GM12878 (cell line): ENCODE data around the gene CACNA1A. TPM values are rescaled to one million over a fixed set of nuclear protein-coding genes. Genes with fewer than 3 reads are reported as not detected.

Source experiments
- ATAC-seq: fragments of 200-7000 bp; cut with Tn5 transposase; 3 replicates; pipeline ENCODE4 v1.9.1; 2020; ENCODE audit warnings: mild to moderate bottlenecking, moderate library complexity
- BruUV-seq: library from RNA; stranded (reverse); fragments of 400-500 nt; replicated peaks from 2 replicates; lab custom pipeline; 2021; lab: Mats Ljungman, UMichigan
- CTCF ChIA-PET: fragments of 300-600 bp; sonication (Branson Sonifier 250); formaldehyde crosslinking; extraction: SDS; loops from one replicate; lab custom pipeline; 2021; ENCODE audit warnings: inconsistent platforms; lab: Yijun Ruan, JAX
- POLR2A ChIA-PET: fragments of 350-600 bp; formaldehyde crosslinking; extraction: SDS; loops from one replicate; lab custom pipeline; 2021; ENCODE audit warnings: inconsistent platforms; lab: Charles Lee
- RAD21 ChIA-PET: fragments of 300-600 bp; sonication (Branson Sonifier 250); formaldehyde crosslinking; loops from one replicate; lab custom pipeline; 2023; ENCODE audit warnings: antibody characterized with exemption; ENCODE audit not compliant: unreplicated experiment; lab: Charles Lee
- SMC1A ChIA-PET: fragments of 300-600 bp; sonication (Branson Sonifier 250); formaldehyde crosslinking; loops from one replicate; lab custom pipeline; 2023; ENCODE audit not compliant: unreplicated experiment, uncharacterized antibody; lab: Charles Lee
- DNase-seq: peaks from one replicate; pipeline ENCODE4 v3.0.0-alpha.2; 2011; ENCODE audit warnings: low read depth, low spot score
- FAIRE-seq: peaks from 3 replicates; lab custom pipeline; 2011; peaks lifted over from hg19 to GRCh38; lab: Jason Lieb, UNC
- H2AFZ ChIP-seq: 2 replicates; pipeline ENCODE4 v1.6.0; 2011; ENCODE audit warnings: low read depth, low read length, control low read depth; ENCODE audit not compliant: control insufficient read depth
- H3K27ac ChIP-seq: 2 replicates; pipeline ENCODE4 v1.5.1; 2011; ENCODE audit warnings: control low read depth; ENCODE audit not compliant: control insufficient read depth, insufficient read depth
- H3K27me3 ChIP-seq, 2 experiments: replicated peaks in 1 of 2; 2 replicates each; pipeline versions ENCODE4 v1.6.0 to v1.6.1; 2011; ENCODE audit warnings: low read length in 1 of 2; ENCODE audit not compliant: control insufficient read depth in 2 of 2, insufficient read depth in 2 of 2
- H3K36me3 ChIP-seq, 2 experiments: 2 replicates each; pipeline ENCODE4 v1.5.1; 2011; ENCODE audit warnings: low read length in 1 of 2; ENCODE audit not compliant: control insufficient read depth in 2 of 2, insufficient read depth in 2 of 2
- H3K4me1 ChIP-seq: 2 replicates; pipeline ENCODE4 v1.6.1; 2011; ENCODE audit warnings: mild to moderate bottlenecking, low read length, moderate library complexity, mixed read lengths; ENCODE audit not compliant: control insufficient read depth, insufficient read depth
- H3K4me2 ChIP-seq: 2 replicates; pipeline ENCODE4 v1.6.0; 2011; ENCODE audit warnings: control low read depth; ENCODE audit not compliant: control insufficient read depth, insufficient read depth
- H3K4me3 ChIP-seq: fragments of 200-600 bp; sonication (generic); 2 replicates; pipeline ENCODE4 v1.5.1; 2016
- H3K79me2 ChIP-seq: 2 replicates; pipeline ENCODE4 v1.6.0; 2011; ENCODE audit warnings: low read length; ENCODE audit not compliant: control insufficient read depth, insufficient read depth
- H3K9ac ChIP-seq: 2 replicates; pipeline ENCODE4 v1.8.0; 2011; ENCODE audit warnings: low read length, control low read depth, mixed read lengths; ENCODE audit not compliant: control insufficient read depth, insufficient read depth
- H3K9me3 ChIP-seq: replicated peaks from 3 replicates; pipeline ENCODE4 v1.5.1; 2011; ENCODE audit warnings: mild to moderate bottlenecking, low read length; ENCODE audit not compliant: control insufficient read depth, insufficient read depth
- H4K20me1 ChIP-seq: 2 replicates; pipeline ENCODE4 v1.6.0; 2011; ENCODE audit not compliant: control insufficient read depth, insufficient read depth
- HCFC1 ChIP-seq: fragments of 150-350 bp; IDR thresholded peaks from 2 replicates; pipeline ENCODE4 v1.6.1; 2014; ENCODE audit warnings: low read length
- HDGF ChIP-seq: fragments of 450-650 bp; IDR thresholded peaks from 2 replicates; pipeline ENCODE4 v1.6.1; 2016; ENCODE audit warnings: antibody characterized with exemption
- MEF2A ChIP-seq: IDR thresholded peaks from 2 replicates; pipeline ENCODE4 v1.6.1; 2011; ENCODE audit warnings: low read depth, mild to moderate bottlenecking, low read length, moderate library complexity; ENCODE audit not compliant: insufficient read depth
- MTA3 ChIP-seq: IDR thresholded peaks from 2 replicates; pipeline ENCODE4 v1.6.1; 2012; ENCODE audit warnings: low read length, inconsistent platforms, borderline replicate concordance
- NFIC ChIP-seq: IDR thresholded peaks from 2 replicates; pipeline ENCODE4 v1.6.1; 2012; ENCODE audit warnings: low read depth, mild to moderate bottlenecking, inconsistent platforms, low read length, moderate library complexity
- SPI1 ChIP-seq: IDR thresholded peaks from 2 replicates; pipeline ENCODE4 v1.6.1; 2011; ENCODE audit warnings: low read depth, mild to moderate bottlenecking, low read length, moderate library complexity, borderline replicate concordance; ENCODE audit not compliant: insufficient read depth
- WGBS: methylation state at CpG from one replicate; pipeline ENCODE4 v1.1.6; 2016; ENCODE audit warnings: low lambda C conversion rate; ENCODE audit not compliant: insufficient replicate concordance, insufficient coverage; ENCODE audit errors: missing lambda C conversion rate; 5-methylcytosine and 5-hydroxymethylcytosine counted together
- in situ Hi-C: fragments of 300-500 bp; cut with MboI; formaldehyde crosslinking; loops from 9 replicates; pipeline ENCODE4 v1.14.3; 2018; ENCODE audit warnings: mixed read lengths
- intact Hi-C: fragments of 100-400 bp; cut with micrococcal nuclease; formaldehyde crosslinking; loops from one replicate; pipeline ENCODE4 v1.14.2; 2022; ENCODE audit not compliant: unreplicated experiment
- polyA plus RNA-seq, 11 experiments: library from polyadenylated mRNA; depleted of rRNA in 4 of 11; unstranded in 6 of 11; stranded (reverse) in 5 of 11; fragments of >200 nt; fragmentation: Nextera tagmentation in 4 of 11; fragmentation: Illumina TruSeq in 1 of 11; extraction: Ambion mirVana in 4 of 11; extraction: Trizol in 1 of 11; gene quantifications; 1 replicate in 1 of 11; 2 replicates in 10 of 11; pipeline versions ENCODE4 v1.2.1 to v1.2.3, GENCODE V29; 2011 to 2016; ENCODE audit warnings: inconsistent platforms in 2 of 11, missing spikeins in 2 of 11, low read depth in 1 of 11
- total RNA-seq, 4 experiments: library from RNA; depleted of rRNA in 3 of 4; stranded (reverse); fragments of >200 nt in 3 of 4; fragmentation: Illumina TruSeq in 1 of 4; extraction: Trizol in 1 of 4; gene quantifications; 2 replicates each; pipeline versions ENCODE4 v1.2.1 to v1.2.3, GENCODE V29; 2013 to 2021
- TF ChIP-seq, protein P1 (sequence below): fragments of 450-650 bp; IDR thresholded peaks from 2 replicates; pipeline ENCODE4 v1.6.1; 2017; ENCODE audit warnings: mild to moderate bottlenecking, low read depth, inconsistent platforms; ENCODE audit not compliant: poor library complexity, severe bottlenecking
- TF ChIP-seq, protein P2 (sequence below): fragments of 450-650 bp; IDR thresholded peaks from 2 replicates; pipeline ENCODE4 v1.6.1; 2018; ENCODE audit warnings: borderline replicate concordance, mild to moderate bottlenecking; ENCODE audit not compliant: partially characterized antibody
- TF ChIP-seq, protein P3 (sequence below), 3 experiments: IDR thresholded peaks in 2 of 3; conservative IDR thresholded peaks in 1 of 3; 2 replicates each; pipeline ENCODE4 v1.5.1; 2011; ENCODE audit warnings: low read depth in 3 of 3, low read length in 3 of 3, mild to moderate bottlenecking in 3 of 3, control low read depth in 2 of 3, moderate library complexity in 2 of 3, inconsistent platforms in 1 of 3, mixed read lengths in 1 of 3; ENCODE audit not compliant: control insufficient read depth in 2 of 3, insufficient read depth in 1 of 3; ENCODE audit errors: extremely low read depth in 1 of 3
- TF ChIP-seq, protein P4 (sequence below): fragments of 450-650 bp; IDR thresholded peaks from 2 replicates; pipeline ENCODE4 v1.6.1; 2017; ENCODE audit warnings: low read depth, mild to moderate bottlenecking, moderate library complexity

Gene CACNA1A
- total and polyA plus RNA-seq, 10 of the 15 experiments (the other 5 are each of a cell fraction or from before 2014, with no cell fraction given), result 1.1 to 4.4 (median 2.5) TPM

DNA sequence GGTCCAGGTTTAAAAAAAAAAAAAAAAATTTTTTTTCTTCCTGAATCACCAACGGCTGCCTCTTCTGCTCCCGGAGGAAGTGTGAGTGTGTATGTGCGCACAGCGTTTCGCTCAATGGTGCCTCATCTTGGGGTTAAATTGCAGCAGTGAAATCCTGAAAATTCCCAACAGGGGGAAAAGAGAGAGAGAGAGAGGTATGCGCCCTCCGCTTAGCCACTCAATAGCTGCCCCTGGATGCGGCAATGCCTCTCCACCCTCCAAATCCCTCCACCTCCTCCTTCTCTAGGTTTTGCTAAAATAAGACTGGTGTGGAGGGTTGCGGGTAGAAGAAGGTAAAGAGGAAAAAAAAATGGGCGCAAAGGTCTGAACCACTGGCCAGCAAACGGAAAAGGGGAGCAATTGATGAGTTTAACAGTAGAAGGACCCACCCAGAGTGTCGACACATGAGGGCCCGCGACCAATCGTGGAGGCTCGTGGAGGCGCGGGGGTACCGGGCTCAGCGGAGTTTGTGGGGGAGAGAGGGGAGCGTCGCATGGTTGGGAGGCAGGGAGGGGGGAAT lies 853 bp upstream of the CACNA1A start (continued):
- no peak for TF ChIP-seq HCFC1
- TF ChIP-seq, protein P1, sequence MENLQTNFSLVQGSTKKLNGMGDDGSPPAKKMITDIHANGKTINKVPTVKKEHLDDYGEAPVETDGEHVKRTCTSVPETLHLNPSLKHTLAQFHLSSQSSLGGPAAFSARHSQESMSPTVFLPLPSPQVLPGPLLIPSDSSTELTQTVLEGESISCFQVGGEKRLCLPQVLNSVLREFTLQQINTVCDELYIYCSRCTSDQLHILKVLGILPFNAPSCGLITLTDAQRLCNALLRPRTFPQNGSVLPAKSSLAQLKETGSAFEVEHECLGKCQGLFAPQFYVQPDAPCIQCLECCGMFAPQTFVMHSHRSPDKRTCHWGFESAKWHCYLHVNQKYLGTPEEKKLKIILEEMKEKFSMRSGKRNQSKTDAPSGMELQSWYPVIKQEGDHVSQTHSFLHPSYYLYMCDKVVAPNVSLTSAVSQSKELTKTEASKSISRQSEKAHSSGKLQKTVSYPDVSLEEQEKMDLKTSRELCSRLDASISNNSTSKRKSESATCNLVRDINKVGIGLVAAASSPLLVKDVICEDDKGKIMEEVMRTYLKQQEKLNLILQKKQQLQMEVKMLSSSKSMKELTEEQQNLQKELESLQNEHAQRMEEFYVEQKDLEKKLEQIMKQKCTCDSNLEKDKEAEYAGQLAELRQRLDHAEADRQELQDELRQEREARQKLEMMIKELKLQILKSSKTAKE, result no peak
- no peak for TF ChIP-seq MTA3
- TF ChIP-seq NFIC, result no peak
- no peak for TF ChIP-seq HDGF

DNA sequence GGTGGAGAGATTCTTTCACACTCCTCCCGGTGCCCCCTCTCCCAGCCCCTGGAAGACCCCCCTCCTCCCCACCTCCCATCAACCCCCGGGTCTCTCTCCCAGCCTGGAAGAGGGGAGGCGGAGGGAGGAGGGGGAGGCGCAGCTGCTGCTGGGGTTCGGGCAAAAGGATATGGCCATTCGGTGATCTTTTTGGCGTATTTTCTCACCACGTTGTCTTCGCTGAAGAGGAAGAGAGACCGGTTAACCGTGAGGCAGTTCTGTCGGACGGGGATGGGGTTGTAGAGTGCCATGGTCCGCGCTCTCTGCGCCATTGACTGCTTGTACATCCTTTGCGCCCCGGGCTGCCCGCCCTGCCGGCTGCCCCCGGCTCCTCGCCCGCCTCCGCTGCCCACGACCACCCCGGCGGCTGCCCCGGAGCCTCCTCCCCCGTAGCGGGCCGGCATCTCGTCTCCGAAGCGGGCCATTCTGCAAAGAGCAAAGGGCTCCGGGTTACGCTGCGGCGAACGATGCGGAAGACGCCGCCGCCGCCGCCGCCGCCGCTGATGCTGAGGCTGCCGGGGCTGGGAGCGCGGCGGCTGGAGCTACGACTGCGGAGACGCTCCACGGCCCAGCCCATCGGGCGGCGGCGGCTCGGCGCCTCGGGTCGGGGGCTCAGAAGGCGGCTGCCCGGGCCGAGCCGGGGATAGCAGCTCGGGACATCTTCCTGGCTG lies 363 bp downstream of the CACNA1A start:
- CTCF ChIA-PET, result no interaction called here
- TF ChIP-seq SPI1, result no peak
- TF ChIP-seq, protein P2, sequence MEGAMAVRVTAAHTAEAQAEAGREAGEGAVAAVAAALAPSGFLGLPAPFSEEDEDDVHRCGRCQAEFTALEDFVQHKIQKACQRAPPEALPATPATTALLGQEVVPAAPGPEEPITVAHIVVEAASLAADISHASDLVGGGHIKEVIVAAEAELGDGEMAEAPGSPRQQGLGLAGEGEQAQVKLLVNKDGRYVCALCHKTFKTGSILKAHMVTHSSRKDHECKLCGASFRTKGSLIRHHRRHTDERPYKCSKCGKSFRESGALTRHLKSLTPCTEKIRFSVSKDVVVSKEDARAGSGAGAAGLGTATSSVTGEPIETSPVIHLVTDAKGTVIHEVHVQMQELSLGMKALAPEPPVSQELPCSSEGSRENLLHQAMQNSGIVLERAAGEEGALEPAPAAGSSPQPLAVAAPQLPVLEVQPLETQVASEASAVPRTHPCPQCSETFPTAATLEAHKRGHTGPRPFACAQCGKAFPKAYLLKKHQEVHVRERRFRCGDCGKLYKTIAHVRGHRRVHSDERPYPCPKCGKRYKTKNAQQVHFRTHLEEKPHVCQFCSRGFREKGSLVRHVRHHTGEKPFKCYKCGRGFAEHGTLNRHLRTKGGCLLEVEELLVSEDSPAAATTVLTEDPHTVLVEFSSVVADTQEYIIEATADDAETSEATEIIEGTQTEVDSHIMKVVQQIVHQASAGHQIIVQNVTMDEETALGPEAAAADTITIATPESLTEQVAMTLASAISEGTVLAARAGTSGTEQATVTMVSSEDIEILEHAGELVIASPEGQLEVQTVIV, result no peak
- TF ChIP-seq MEF2A, result no peak
- TF ChIP-seq, protein P3, sequence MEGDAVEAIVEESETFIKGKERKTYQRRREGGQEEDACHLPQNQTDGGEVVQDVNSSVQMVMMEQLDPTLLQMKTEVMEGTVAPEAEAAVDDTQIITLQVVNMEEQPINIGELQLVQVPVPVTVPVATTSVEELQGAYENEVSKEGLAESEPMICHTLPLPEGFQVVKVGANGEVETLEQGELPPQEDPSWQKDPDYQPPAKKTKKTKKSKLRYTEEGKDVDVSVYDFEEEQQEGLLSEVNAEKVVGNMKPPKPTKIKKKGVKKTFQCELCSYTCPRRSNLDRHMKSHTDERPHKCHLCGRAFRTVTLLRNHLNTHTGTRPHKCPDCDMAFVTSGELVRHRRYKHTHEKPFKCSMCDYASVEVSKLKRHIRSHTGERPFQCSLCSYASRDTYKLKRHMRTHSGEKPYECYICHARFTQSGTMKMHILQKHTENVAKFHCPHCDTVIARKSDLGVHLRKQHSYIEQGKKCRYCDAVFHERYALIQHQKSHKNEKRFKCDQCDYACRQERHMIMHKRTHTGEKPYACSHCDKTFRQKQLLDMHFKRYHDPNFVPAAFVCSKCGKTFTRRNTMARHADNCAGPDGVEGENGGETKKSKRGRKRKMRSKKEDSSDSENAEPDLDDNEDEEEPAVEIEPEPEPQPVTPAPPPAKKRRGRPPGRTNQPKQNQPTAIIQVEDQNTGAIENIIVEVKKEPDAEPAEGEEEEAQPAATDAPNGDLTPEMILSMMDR (IDR thresholded peaks at IDR 0.05 in 2 of 3, conservative IDR thresholded peaks at IDR 0.05 in 1 of 3; ENCODE audit: control insufficient read depth in 2 of 3, extremely low read depth in 1 of 3, insufficient read depth in 1 of 3, low read depth in 3 of 3, low read length in 3 of 3), result no peak
- no peak for TF ChIP-seq NFIC
- TF ChIP-seq, protein P4, sequence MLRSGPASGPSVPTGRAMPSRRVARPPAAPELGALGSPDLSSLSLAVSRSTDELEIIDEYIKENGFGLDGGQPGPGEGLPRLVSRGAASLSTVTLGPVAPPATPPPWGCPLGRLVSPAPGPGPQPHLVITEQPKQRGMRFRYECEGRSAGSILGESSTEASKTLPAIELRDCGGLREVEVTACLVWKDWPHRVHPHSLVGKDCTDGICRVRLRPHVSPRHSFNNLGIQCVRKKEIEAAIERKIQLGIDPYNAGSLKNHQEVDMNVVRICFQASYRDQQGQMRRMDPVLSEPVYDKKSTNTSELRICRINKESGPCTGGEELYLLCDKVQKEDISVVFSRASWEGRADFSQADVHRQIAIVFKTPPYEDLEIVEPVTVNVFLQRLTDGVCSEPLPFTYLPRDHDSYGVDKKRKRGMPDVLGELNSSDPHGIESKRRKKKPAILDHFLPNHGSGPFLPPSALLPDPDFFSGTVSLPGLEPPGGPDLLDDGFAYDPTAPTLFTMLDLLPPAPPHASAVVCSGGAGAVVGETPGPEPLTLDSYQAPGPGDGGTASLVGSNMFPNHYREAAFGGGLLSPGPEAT, result no peak

More for the DNA sequence above, 363 bp downstream of the CACNA1A start:
- H3K36me3 ChIP-seq, result no peaks in the 10 kb centered on the region
- ATAC-seq (no peak), DNase-seq (no peak), FAIRE-seq (no peak)
- H3K27me3 ChIP-seq, result peaks cover 0 to 2% of the 10 kb centered on the region in 2 experiments; a peak in 2 of 4 replicates
- POLR2A ChIA-PET, result interaction anchor here (0.6 kb wide), 1 partner anchor 94 kb away, joined by 3 read pairs; no protein-coding TSS in a partner anchor
- no peaks in the 10 kb centered on the region for H3K4me1 ChIP-seq
- no peaks in the 10 kb centered on the region for H4K20me1 ChIP-seq
- WGBS, result 41% methylated on average over 35 of the region's 69 CpGs
- RAD21 ChIA-PET, result no interaction called here
- in situ Hi-C loops (no loop called here), intact Hi-C loops (no loop called here)
- H3K4me2 ChIP-seq, result no peak overlapping the region
- BruUV-seq, result no TSS peak
- SMC1A ChIA-PET, result no interaction called here
- H2AFZ ChIP-seq, result no peak overlapping the region
- no peak overlapping the region for H3K27ac ChIP-seq
- no peaks in the 10 kb centered on the region for H3K79me2 ChIP-seq
- H3K9me3 ChIP-seq, result no peaks in the 10 kb centered on the region; the same call in 2 of the 3 replicates
- no peak overlapping the region for H3K9ac ChIP-seq
- no peak overlapping the region for H3K4me3 ChIP-seq
